ENCODE data around the gene OSBP2. TPM values are rescaled to one million over a fixed set of nuclear protein-coding genes. Genes with fewer than 3 reads are reported as not detected.

Gene OSBP2
- total RNA-seq, 1 donor from 2014 or later, result 3.1 TPM

DNA sequence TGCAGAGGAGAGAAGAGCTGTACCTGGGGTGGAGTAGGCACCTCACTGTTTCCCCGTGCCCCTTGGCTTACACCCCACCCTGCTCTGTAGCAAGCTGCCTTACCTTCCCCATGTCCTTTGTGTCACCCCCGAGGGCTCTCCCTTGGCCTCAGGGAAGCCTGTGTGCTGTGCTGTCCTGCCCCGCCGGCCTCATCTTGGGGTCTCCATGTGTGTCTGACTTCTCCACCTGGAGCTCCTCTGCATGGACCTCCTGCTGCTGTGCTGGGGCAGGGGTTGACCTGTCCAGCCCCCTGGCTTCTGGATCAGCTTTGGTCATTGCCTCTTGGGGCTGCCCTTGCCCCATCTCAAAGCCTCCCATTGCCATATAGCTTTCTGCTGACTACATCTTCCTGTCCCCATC, 59.8 kb downstream of the OSBP2 start:
- H3K27ac ChIP-seq, result no peak overlapping the region
- H3K4me1 ChIP-seq, result no peaks in the 10 kb centered on the region
- no peaks in the 10 kb centered on the region for H3K9me3 ChIP-seq
- intact Hi-C loops (cut with DNase I), result no loop called here
- no peak overlapping the region for H3K4me3 ChIP-seq
- no peak for DNase-seq
- ATAC-seq, result no peak
- H3K27me3 ChIP-seq (ENCODE audit: low read depth), result no peaks in the 10 kb centered on the region
- no peaks in the 10 kb centered on the region for H3K36me3 ChIP-seq
- TF ChIP-seq, protein P1, sequence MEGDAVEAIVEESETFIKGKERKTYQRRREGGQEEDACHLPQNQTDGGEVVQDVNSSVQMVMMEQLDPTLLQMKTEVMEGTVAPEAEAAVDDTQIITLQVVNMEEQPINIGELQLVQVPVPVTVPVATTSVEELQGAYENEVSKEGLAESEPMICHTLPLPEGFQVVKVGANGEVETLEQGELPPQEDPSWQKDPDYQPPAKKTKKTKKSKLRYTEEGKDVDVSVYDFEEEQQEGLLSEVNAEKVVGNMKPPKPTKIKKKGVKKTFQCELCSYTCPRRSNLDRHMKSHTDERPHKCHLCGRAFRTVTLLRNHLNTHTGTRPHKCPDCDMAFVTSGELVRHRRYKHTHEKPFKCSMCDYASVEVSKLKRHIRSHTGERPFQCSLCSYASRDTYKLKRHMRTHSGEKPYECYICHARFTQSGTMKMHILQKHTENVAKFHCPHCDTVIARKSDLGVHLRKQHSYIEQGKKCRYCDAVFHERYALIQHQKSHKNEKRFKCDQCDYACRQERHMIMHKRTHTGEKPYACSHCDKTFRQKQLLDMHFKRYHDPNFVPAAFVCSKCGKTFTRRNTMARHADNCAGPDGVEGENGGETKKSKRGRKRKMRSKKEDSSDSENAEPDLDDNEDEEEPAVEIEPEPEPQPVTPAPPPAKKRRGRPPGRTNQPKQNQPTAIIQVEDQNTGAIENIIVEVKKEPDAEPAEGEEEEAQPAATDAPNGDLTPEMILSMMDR (IDR thresholded peaks at IDR 0.05), result no peak

DNA sequence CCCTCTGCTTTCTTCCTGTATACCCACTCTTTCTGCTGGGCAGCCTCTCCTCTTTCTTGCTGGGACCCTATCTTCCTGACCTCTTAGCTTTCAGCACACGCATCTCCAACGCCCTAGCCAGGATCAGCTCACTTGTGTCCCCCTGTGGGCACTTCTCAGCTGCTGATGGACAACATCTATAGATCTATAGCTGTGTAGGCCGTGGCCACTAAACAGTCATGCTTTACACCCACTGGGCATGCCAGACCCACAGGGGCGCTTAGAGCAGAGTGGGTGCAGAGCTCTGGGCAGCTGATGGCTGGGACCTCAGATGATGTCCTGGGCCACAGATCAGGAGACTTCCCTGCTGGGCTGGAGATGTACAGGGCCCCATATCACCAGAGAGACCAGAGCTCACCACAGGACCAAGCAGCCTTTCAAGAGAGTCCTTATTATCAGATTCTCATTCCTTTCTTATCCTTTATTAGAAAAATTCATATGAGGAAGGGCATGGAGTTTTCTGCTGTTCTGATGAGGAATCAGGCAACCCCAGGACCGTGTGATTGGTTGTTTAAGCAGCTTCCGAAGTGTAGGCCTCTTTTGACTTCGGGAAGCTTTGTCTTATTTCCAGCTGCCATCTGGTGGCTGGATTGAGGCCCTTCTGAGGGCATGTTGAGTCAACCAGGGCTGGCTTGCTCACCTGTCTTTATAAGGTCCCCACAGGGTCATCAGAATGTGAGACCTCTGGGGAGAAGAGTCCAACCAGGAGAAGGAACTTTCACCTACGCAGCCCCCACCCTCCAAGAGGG, 60.5 kb downstream of the OSBP2 start:
- peak; percentile 62 to 75 for ATAC-seq
- no peaks in the 10 kb centered on the region for H3K4me1 ChIP-seq
- H3K27ac ChIP-seq, result no peak overlapping the region
- no peak overlapping the region for H3K4me3 ChIP-seq
- no peaks in the 10 kb centered on the region for H3K9me3 ChIP-seq
- no peak for DNase-seq
- TF ChIP-seq, protein P1 (IDR thresholded peaks at IDR 0.05), result peak; percentile 60
- H3K36me3 ChIP-seq, result no peaks in the 10 kb centered on the region
- H3K27me3 ChIP-seq (ENCODE audit: low read depth), result no peaks in the 10 kb centered on the region
- intact Hi-C loops (cut with DNase I), result no loop called here

DNA sequence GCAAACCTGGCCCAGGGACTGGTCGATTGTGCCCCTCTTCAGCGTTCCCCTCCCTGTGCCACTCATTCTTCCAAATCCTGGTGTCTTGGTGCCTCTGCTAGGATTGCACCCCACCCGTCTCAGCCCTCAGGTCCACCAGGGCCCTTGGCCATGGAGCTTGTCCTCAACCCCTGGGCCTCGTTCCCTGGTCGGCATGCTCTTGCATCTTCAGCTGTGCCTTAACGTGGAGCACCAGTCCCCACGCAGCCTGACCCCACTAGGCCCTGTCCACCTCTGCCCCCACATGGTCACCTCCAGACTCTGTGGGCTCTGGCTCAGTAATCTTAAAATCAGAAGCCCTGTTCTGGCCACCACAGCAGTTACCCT, 61.1 kb downstream of the OSBP2 start:
- intact Hi-C loops (cut with DNase I), result no loop called here
- Histone ChIP-seq H3K9me3 (no peaks in the 10 kb centered on the region), H3K4me1 (no peaks in the 10 kb centered on the region), H3K27me3 (ENCODE audit: low read depth) (no peaks in the 10 kb centered on the region), H3K27ac (no peak overlapping the region), H3K36me3 (no peaks in the 10 kb centered on the region), H3K4me3 (no peak overlapping the region)
- DNase-seq (no peak), ATAC-seq (peak; percentile 19 to 29)
- TF ChIP-seq, protein P1 (IDR thresholded peaks at IDR 0.05), result no peak

DNA sequence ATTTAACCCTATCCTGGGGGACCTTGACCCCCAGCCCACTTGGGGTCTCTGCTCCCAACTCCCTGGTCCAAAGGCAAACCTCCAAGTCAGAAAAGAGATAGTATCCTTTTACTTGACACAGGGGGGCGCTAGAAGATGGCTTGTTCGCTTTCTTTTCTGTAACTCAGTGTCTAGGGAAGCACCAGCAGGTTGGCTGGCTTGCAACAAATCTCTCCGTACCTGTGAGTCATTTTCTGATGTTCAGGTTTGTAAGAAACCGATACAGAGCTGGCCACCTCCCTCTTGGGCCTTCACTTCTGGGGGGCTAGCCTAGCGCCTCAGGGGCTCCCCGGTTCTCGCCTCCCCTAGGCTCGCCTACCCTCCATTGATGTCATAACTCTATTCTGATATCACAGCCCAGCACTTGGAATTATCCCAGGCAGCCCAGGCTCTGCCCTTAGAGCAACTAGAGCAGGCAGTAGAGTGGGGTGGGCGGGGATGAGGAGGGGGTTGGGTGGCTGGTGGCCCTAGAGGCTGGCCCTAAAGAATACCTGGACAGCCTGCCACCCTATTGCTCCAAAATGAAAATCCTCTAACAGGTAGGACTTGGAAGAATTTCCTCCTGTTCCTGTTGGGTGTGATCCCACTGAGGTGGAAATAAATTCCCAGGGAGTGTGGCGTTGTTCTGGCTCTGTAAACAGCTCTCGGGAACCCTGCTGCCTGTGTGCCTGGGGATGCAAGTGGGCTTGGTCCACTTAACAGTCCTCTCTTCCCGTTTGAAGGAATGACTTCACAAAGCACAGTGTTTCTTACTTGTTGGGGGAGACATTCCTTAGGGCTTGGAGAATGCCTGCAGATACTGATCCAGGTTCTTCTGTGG, 69.4 kb downstream of the OSBP2 start:
- Histone ChIP-seq H3K4me3 (no peak overlapping the region), H3K27me3 (ENCODE audit: low read depth) (no peaks in the 10 kb centered on the region), H3K9me3 (no peaks in the 10 kb centered on the region), H3K27ac (no peak overlapping the region), H3K36me3 (no peaks in the 10 kb centered on the region), H3K4me1 (no peaks in the 10 kb centered on the region)
- ATAC-seq, result peak; percentile 73 to 77
- no peak for DNase-seq
- intact Hi-C loops (cut with DNase I), result loop anchor here (10.0 kb wide), 1 partner anchor 151 kb away; no protein-coding TSS in a partner anchor
- TF ChIP-seq, protein P1 (IDR thresholded peaks at IDR 0.05), result peak; percentile 61

DNA sequence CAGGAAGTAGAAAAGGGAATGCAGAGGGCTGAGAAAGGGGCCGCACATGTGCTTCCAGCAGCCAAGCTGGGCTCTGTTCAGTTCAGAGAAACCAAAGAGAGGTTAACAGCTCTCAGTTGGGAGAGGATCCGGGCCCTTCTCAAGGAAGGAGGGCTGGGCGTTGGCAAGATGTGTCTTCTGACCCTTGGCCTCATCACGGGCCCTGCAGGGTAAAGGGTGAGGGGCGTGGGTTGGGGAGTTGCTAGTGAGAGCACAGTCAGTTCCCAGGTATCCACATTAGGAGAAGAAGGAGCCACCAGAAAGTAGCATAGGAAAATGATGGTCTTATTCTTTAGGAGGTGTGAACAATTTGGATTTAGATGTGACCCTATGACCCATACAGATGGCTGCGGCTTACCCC, 73.0 kb downstream of the OSBP2 start:
- DNase-seq, result no peak
- Histone ChIP-seq H3K36me3 (no peaks in the 10 kb centered on the region), H3K27me3 (ENCODE audit: low read depth) (no peaks in the 10 kb centered on the region), H3K4me3 (no peak overlapping the region), H3K9me3 (no peaks in the 10 kb centered on the region), H3K4me1 (no peaks in the 10 kb centered on the region), H3K27ac (no peak overlapping the region)
- no peak for ATAC-seq
- intact Hi-C loops (cut with DNase I), result loop anchor here (10.0 kb wide), 1 partner anchor 147 kb away; no protein-coding TSS in a partner anchor
- TF ChIP-seq, protein P1 (IDR thresholded peaks at IDR 0.05), result no peak
